Measurements from ENCODE around the gene GREB1L.

GRCh38 chr18:21309248-21309647 lies 67.2 kb downstream of the GREB1L start:
- TF ChIP-seq CTCF (IDR thresholded peaks at IDR 0.05; ENCODE audit: low read length) (no peak), EZH2 (optimal IDR thresholded peaks at IDR 0.05; ENCODE audit: low read depth, low read length) (no peak), EZH2phosphoT487 (IDR thresholded peaks at IDR 0.05; ENCODE audit: low read length) (no peak)
